Neural cell (in vitro differentiated cells): ENCODE results near the gene ICAM2. TPM values are rescaled to one million over a fixed set of nuclear protein-coding genes. Genes with fewer than 3 reads are reported as not detected.

Source experiments
- H2AFZ ChIP-seq: fragments of 200-600, 300-800 bp; sonication (generic), shearing (Covaris generic); 2 replicates; pipeline ENCODE4 v1.6.0; 2014; ENCODE audit warnings: low read depth, mild to moderate bottlenecking, antibody characterized with exemption, low read length, moderate library complexity
- H3F3A ChIP-seq: fragments of 200-600 bp; shearing (Covaris generic); 2 replicates; pipeline ENCODE4 v1.6.1; 2016; ENCODE audit warnings: mild to moderate bottlenecking, moderate library complexity, mixed read lengths, antibody characterized with exemption, low read length; ENCODE audit not compliant: insufficient read depth, poor library complexity, severe bottlenecking
- H3K27ac ChIP-seq: fragments of 200-600, 300-800 bp; sonication (generic), shearing (Covaris generic); 2 replicates; pipeline ENCODE4 v1.5.1; 2014; ENCODE audit warnings: mild to moderate bottlenecking, low read length, moderate library complexity
- H3K27me3 ChIP-seq: fragments of 300-800, 200-600 bp; sonication (generic), shearing (Covaris generic); 2 replicates; pipeline ENCODE4 v1.6.0; 2014; ENCODE audit warnings: mild to moderate bottlenecking, low read depth, low read length, moderate library complexity; ENCODE audit not compliant: insufficient read depth
- H3K36me3 ChIP-seq: fragments of 300-800, 200-600 bp; sonication (generic), shearing (Covaris generic); 2 replicates; pipeline ENCODE4 v1.5.1; 2014; ENCODE audit warnings: mild to moderate bottlenecking, antibody characterized with exemption, low read length, moderate library complexity; ENCODE audit not compliant: insufficient read depth
- H3K4me2 ChIP-seq: fragments of 300-800, 200-600 bp; sonication (generic), shearing (Covaris generic); 2 replicates; pipeline ENCODE4 v1.6.0; 2014; ENCODE audit warnings: mild to moderate bottlenecking, low read length
- H3K4me3 ChIP-seq: fragments of 300-800, 200-600 bp; sonication (generic), shearing (Covaris generic); 2 replicates; pipeline ENCODE4 v1.5.1; 2014; ENCODE audit warnings: mild to moderate bottlenecking, low read length, moderate library complexity
- H3K79me2 ChIP-seq: fragments of 200-600 bp; shearing (Covaris generic); replicated peaks from 2 replicates; pipeline ENCODE4 v1.6.0; 2014; ENCODE audit warnings: mild to moderate bottlenecking, low read length, moderate library complexity; ENCODE audit not compliant: insufficient read depth
- H3K9ac ChIP-seq: fragments of 300-800, 200-600 bp; sonication (generic), shearing (Covaris generic); 2 replicates; pipeline ENCODE4 v1.6.1; 2016; ENCODE audit warnings: mild to moderate bottlenecking, low read length, mixed read lengths
- H3K9me2 ChIP-seq: fragments of 200-600 bp; shearing (Covaris generic); 2 replicates; pipeline ENCODE4 v1.6.1; 2016; ENCODE audit warnings: mild to moderate bottlenecking, low read length, mixed read lengths; ENCODE audit not compliant: insufficient read depth
- H3K9me3 ChIP-seq: fragments of 200-600, 300-800 bp; sonication (generic), shearing (Covaris generic); 2 replicates; pipeline ENCODE4 v1.6.1; 2016; ENCODE audit warnings: mild to moderate bottlenecking, mixed run types, low read length, moderate library complexity, mixed read lengths
- H4K20me1 ChIP-seq: fragments of 200-600 bp; shearing (Covaris generic); 2 replicates; pipeline ENCODE4 v1.6.1; 2016; ENCODE audit warnings: mild to moderate bottlenecking, mixed run types; ENCODE audit not compliant: insufficient read depth
- EP300 ChIP-seq: fragments of 450-650 bp; conservative IDR thresholded peaks from 2 replicates; pipeline ENCODE4 v1.6.1; 2014; ENCODE audit warnings: antibody characterized with exemption, mild to moderate bottlenecking, moderate library complexity; ENCODE audit not compliant: poor library complexity, severe bottlenecking
- EZH2 ChIP-seq: fragments of 200-600, 300-800 bp; shearing (Covaris generic), sonication (generic); IDR thresholded peaks from 2 replicates; pipeline ENCODE4 v1.6.1; 2014; ENCODE audit warnings: antibody characterized with exemption, low read length, borderline replicate concordance, mild to moderate bottlenecking; ENCODE audit not compliant: insufficient read depth, poor library complexity, severe bottlenecking
- MXI1 ChIP-seq: fragments of 450-650 bp; conservative IDR thresholded peaks from 2 replicates; pipeline ENCODE4 v1.6.1; 2014; ENCODE audit warnings: antibody characterized with exemption, mild to moderate bottlenecking; ENCODE audit not compliant: poor library complexity, severe bottlenecking
- POLR2AphosphoS5 ChIP-seq: IDR thresholded peaks from 2 replicates; pipeline ENCODE4 v1.6.1; 2012
- RAD21 ChIP-seq: fragments of 450-650 bp; conservative IDR thresholded peaks from 2 replicates; pipeline ENCODE4 v1.6.1; 2014; ENCODE audit warnings: antibody characterized with exemption, mild to moderate bottlenecking, moderate library complexity
- SMC3 ChIP-seq: fragments of 450-650 bp; conservative IDR thresholded peaks from 2 replicates; pipeline ENCODE4 v1.6.1; 2014; ENCODE audit warnings: antibody characterized with exemption, mild to moderate bottlenecking, moderate library complexity; ENCODE audit not compliant: poor library complexity
- TAF1 ChIP-seq: IDR thresholded peaks from 2 replicates; pipeline ENCODE4 v1.6.1; 2012; ENCODE audit warnings: low read depth
- polyA plus RNA-seq: library from polyadenylated mRNA; depleted of rRNA; stranded (reverse); fragments of >200 nt; gene quantifications from 2 replicates; pipeline ENCODE4 v1.2.3, GENCODE V29; 2014
- TF ChIP-seq, protein P1 (sequence below): fragments of 450-650 bp; IDR thresholded peaks from 2 replicates; pipeline ENCODE4 v1.5.1; 2014; ENCODE audit warnings: antibody characterized with exemption, mild to moderate bottlenecking, moderate library complexity; ENCODE audit not compliant: poor library complexity, severe bottlenecking
- TF ChIP-seq, protein P2 (sequence below): IDR thresholded peaks from 2 replicates; pipeline ENCODE4 v1.6.1; 2012; ENCODE audit warnings: borderline replicate concordance

Gene ICAM2
- polyA plus RNA-seq, 1 donor from 2014 or later, result not detected

DNA sequence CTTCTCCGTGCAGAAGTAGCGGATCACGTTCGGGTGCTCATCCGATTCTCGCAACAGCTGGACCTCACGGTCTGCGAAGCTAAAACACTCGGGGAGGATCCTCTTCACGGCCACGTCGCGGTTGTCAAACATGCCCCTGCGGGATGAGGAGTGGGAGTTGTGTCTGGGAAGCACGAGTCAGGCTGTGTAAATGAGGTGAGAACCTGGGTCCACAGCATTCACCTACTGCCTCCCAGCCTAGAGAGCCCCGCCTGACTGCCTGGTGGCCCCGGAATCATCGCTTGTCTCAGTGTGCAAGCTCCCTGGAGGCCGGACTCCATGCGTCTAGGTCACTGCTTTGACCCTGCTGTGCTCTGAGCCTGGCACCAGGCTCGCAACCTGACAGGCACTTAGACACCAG is 33.9 kb upstream of the ICAM2 start:
- H3K27ac ChIP-seq, result no peak overlapping the region
- no peak overlapping the region for H3K4me3 ChIP-seq
- no peaks in the 10 kb centered on the region for H3K9me2 ChIP-seq
- H2AFZ ChIP-seq, result no peak overlapping the region
- H3K9me3 ChIP-seq, result no peaks in the 10 kb centered on the region
- H3K27me3 ChIP-seq, result no peaks in the 10 kb centered on the region
- H3K4me2 ChIP-seq, result no peak overlapping the region
- no peak overlapping the region for H3K9ac ChIP-seq
- no peaks in the 10 kb centered on the region for H3K36me3 ChIP-seq
- TF ChIP-seq, protein P1, sequence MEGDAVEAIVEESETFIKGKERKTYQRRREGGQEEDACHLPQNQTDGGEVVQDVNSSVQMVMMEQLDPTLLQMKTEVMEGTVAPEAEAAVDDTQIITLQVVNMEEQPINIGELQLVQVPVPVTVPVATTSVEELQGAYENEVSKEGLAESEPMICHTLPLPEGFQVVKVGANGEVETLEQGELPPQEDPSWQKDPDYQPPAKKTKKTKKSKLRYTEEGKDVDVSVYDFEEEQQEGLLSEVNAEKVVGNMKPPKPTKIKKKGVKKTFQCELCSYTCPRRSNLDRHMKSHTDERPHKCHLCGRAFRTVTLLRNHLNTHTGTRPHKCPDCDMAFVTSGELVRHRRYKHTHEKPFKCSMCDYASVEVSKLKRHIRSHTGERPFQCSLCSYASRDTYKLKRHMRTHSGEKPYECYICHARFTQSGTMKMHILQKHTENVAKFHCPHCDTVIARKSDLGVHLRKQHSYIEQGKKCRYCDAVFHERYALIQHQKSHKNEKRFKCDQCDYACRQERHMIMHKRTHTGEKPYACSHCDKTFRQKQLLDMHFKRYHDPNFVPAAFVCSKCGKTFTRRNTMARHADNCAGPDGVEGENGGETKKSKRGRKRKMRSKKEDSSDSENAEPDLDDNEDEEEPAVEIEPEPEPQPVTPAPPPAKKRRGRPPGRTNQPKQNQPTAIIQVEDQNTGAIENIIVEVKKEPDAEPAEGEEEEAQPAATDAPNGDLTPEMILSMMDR, result no peak
- TF ChIP-seq, protein P2, sequence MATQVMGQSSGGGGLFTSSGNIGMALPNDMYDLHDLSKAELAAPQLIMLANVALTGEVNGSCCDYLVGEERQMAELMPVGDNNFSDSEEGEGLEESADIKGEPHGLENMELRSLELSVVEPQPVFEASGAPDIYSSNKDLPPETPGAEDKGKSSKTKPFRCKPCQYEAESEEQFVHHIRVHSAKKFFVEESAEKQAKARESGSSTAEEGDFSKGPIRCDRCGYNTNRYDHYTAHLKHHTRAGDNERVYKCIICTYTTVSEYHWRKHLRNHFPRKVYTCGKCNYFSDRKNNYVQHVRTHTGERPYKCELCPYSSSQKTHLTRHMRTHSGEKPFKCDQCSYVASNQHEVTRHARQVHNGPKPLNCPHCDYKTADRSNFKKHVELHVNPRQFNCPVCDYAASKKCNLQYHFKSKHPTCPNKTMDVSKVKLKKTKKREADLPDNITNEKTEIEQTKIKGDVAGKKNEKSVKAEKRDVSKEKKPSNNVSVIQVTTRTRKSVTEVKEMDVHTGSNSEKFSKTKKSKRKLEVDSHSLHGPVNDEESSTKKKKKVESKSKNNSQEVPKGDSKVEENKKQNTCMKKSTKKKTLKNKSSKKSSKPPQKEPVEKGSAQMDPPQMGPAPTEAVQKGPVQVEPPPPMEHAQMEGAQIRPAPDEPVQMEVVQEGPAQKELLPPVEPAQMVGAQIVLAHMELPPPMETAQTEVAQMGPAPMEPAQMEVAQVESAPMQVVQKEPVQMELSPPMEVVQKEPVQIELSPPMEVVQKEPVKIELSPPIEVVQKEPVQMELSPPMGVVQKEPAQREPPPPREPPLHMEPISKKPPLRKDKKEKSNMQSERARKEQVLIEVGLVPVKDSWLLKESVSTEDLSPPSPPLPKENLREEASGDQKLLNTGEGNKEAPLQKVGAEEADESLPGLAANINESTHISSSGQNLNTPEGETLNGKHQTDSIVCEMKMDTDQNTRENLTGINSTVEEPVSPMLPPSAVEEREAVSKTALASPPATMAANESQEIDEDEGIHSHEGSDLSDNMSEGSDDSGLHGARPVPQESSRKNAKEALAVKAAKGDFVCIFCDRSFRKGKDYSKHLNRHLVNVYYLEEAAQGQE, result no peak
- TF ChIP-seq MXI1, result no peak
- no peak for TF ChIP-seq POLR2AphosphoS5
- TF ChIP-seq EP300, result no peak
- TF ChIP-seq TAF1, result no peak
- TF ChIP-seq RAD21, result no peak
- no peak for TF ChIP-seq EZH2
- TF ChIP-seq SMC3, result no peak
- H4K20me1 ChIP-seq, result no peaks in the 10 kb centered on the region
- no peaks in the 10 kb centered on the region for H3F3A ChIP-seq
- H3K79me2 ChIP-seq, result no peaks in the 10 kb centered on the region

DNA sequence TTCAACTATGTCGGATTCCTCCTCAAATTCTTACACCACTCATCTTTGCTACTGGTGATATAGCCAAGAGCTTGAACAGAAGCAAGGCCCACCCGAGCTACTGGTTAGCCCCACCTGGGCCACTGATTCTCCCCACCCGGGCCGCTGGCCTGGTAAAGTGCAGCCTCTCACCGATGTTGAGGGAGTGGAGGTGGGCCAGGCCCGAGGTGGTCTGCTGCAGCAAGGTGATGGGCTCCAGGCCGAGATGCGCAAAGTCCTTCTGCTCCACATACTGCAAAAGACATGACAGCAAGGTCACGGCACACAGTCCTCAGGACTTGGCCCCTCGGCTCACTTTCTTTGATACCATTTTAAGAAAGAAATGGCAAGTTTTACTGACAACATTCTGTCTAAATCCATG is 32.7 kb upstream of the ICAM2 start:
- no peaks in the 10 kb centered on the region for H3K27me3 ChIP-seq
- no peaks in the 10 kb centered on the region for H3F3A ChIP-seq
- no peak overlapping the region for H3K4me2 ChIP-seq
- no peak overlapping the region for H3K27ac ChIP-seq
- H3K9me3 ChIP-seq, result no peaks in the 10 kb centered on the region
- H3K9ac ChIP-seq, result no peak overlapping the region
- H3K79me2 ChIP-seq, result no peaks in the 10 kb centered on the region
- H3K9me2 ChIP-seq, result no peaks in the 10 kb centered on the region
- H2AFZ ChIP-seq, result no peak overlapping the region
- H4K20me1 ChIP-seq, result no peaks in the 10 kb centered on the region
- TF ChIP-seq, protein P1, result no peak
- TF ChIP-seq, protein P2, result no peak
- TF ChIP-seq EP300 (no peak), POLR2AphosphoS5 (no peak), SMC3 (no peak), RAD21 (no peak), MXI1 (no peak), TAF1 (no peak), EZH2 (no peak)
- H3K4me3 ChIP-seq, result no peak overlapping the region
- no peaks in the 10 kb centered on the region for H3K36me3 ChIP-seq
